NCI-H2107 treated with DMSO at 0.1 percent for 48 hours (cell line): ENCODE results near the gene GLCCI1.

ENCODE experiments used
- DNase-seq: peaks from one replicate; lab custom pipeline; 2025; ENCODE audit not compliant: unreplicated experiment; lab: John Stamatoyannopoulos, UW

Gene GLCCI1

GRCh38 chr7:8126601-8127167, 158.1 kb downstream of the GLCCI1 start:
- no peak for DNase-seq

DNA sequence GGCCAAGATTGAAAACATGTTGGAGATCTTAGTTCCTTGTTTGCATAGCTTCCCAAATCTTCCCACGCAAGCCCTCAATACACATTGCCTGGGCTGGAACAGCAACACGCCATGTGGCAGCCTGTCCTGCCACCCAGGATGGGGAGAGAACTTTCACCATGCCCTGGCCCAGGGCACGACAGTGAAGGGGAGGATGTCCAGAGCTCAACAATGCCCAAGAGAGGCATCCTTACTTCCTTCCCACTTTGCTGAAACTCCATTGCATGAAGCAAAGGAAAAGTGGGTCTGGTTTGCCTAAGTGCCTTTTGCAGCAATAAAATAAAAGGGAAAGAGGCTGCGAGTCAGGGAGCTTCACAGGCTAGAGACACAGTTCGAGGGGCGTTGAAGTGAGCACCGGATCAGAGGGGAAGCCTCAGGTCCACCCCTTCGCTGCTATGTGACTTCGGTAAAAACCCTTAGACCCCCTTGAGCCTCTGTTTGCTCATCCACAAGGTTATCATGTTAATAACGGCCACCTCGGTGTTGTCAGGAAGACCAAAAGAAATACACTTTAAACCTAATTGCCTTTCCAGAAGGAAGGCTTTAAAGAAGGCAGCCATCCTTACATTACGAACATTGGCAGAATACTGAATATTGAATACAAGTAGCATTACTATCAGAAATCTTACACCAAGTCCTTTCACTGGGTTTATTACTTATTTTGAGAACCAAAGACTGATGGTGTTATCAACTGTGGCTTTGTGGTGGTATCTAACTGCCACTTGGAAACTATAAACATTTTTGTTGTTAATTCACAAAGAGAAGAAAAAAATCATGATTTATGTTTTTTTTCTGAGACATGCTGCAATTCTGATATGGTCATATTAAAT, 160.1 kb downstream of the GLCCI1 start:
- no peak for DNase-seq

DNA sequence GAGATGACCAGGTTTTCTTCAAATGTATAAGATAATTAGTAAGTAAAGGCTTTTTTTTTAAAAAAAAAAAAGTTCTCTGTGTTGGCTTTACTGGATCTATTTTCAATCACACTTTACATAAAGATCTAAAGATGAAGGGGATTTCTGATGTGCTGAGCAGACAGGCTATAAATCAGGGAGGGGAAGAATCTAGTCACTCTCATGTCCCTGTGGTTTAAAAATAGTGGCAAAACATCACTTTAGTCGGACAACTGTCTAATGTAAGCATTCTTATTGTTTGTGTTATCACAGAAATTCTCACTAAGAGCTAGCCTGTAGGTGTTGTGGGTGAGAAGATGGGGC, 160.7 kb downstream of the GLCCI1 start:
- no peak for DNase-seq

- no peak for DNase-seq
Measured at GRCh38 chr7:8130663-8131062, 162.1 kb downstream of the GLCCI1 start.

DNA sequence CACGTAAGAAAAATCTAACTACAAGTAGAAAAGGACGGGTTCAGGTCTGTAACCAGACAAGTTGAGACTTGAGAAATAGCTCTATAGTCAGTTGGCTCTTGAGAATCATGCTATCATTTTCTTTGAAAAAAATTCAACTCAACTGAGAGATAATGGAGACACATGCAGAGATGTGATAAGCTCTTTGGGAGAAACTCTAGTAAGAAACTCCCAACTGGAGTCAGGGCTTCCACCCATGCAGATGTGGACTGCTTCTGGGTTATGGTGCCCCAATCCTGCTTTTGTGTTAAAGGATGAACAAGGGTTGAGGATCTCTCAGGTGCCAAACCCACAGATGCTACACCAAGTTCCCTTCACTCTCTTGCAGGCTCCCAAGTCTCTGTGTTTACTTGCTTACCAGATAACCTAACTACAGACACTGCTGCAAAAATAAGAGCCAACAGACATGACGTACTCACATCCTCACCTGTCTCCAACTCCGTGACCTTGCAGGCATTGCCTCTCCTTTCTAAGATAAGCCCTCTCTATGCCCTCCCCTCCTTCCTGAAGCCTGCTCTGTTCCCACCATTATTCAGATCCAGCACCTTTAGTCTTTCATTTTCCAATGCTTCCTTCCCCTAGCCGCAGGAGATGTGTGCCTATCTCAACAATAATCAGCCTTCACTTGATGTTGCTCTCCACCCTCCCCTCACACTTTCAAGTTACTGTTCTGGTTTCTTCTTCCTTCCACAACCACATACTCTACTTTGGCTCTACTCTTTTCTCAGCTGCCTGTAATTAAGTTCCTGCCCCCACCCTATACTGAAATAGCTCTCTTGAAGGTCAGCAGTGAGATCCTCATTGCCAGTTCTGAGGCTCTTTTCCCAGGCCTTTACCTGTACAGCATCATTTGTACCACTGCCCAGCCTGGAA, 163.4 kb downstream of the GLCCI1 start:
- no peak for DNase-seq

DNA sequence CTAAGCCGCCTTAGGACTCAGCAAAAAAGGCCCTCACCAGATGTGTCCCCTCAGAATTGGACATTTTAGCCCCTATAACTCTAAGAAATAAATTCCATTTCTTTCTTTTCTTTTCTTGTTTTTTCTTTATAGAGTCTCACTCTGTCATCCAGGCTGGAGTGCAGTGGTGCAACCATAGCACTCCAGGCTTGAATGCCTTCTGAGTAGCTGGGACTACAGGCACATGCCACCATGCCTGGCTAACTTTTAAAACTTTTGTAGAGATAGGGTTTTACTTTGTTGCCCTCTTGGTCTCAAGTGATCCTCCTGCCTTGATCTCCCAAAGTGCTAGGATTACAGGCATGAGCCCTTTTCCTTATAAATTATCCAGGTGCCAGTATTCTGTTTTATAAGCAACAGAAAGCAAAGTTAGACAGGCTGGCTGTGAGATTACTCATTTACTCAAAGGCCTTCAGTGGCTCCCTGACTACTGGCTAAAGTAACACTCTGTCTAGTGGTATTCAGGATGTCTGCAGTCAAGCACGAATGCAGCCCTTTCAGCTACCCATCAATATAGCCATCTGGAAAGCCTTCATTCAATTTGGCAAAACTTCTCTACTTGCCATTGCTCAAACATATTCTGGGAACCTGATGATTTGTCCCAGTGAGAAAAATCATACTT, 164.7 kb downstream of the GLCCI1 start:
- DNase-seq: no peak

GRCh38 chr7:8134089-8134733, 165.6 kb downstream of the GLCCI1 start:
- no peak for DNase-seq

DNA sequence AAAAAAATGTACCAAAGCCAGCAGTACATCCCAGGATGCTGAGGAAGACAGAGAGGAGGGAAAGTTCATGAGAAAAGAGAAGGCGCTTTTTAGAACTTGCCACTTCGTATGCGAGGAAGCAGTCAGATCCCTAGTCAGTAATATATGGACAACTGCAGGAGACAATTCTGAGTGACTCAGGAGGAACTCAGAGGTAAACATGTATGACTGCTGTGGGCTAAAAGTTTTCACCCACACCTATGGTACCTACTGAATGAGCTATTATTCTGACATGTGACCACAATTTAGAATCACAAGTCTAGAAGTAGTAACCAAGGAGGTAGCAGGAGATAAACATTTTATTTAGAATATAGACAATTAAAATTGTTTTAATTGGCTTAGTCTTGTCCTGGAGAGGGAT, 166.8 kb downstream of the GLCCI1 start:
- DNase-seq: no peak

- no peak for DNase-seq
Measured at GRCh38 chr7:8136051-8136730, 167.6 kb downstream of the GLCCI1 start.
